NB4 (cell line): ENCODE measurements around the gene CT45A9.

Experiments used
- CTCF ChIP-seq: IDR thresholded peaks from one replicate; pipeline ENCODE4 v1.5.1; 2012; ENCODE audit warnings: low read depth, low read length
- MAX ChIP-seq: IDR thresholded peaks from 2 replicates; pipeline ENCODE4 v1.6.1; 2011; ENCODE audit warnings: low read depth, low read length
- POLR2A ChIP-seq: IDR thresholded peaks from 2 replicates; pipeline ENCODE4 v1.6.1; 2011; ENCODE audit warnings: mild to moderate bottlenecking; ENCODE audit not compliant: insufficient read length; ENCODE audit errors: extremely low read depth

- TF ChIP-seq POLR2A: no peak
- no peak for TF ChIP-seq MAX
- TF ChIP-seq CTCF: no peak
These were observed 18.5 kb upstream of the CT45A9 start for GRCh38 chrX:135890087-135890585.
